NCI-H2107 treated with DMSO at 0.1 percent for 48 hours (cell line): ENCODE data around the gene OPN1LW.
"Not testable (repeated sequence)": the region's sequence is repeated elsewhere in the genome, so short reads cannot be mapped to it uniquely, and the experiment has no call there.

Experiments used
- DNase-seq: peaks from one replicate; lab custom pipeline; 2025; ENCODE audit not compliant: unreplicated experiment; lab: John Stamatoyannopoulos, UW

The OPN1LW gene

GRCh38 chrX:154132366-154132765 is 11.7 kb upstream of the OPN1LW start:
- no peak for DNase-seq

GRCh38 chrX:154135458-154136229 is 8.4 kb upstream of the OPN1LW start:
- DNase-seq, result no peak

- peak; percentile 24 for DNase-seq
These were observed 7.3 kb upstream of the OPN1LW start for GRCh38 chrX:154136627-154137161.

- no peak for DNase-seq
These were observed 5.2 kb upstream of the OPN1LW start for GRCh38 chrX:154138857-154139256.

GRCh38 chrX:154140206-154140605 is 3.8 kb upstream of the OPN1LW start:
- no peak for DNase-seq

GRCh38 chrX:154140742-154141141 is 3.3 kb upstream of the OPN1LW start:
- DNase-seq, result no peak

- no peak for DNase-seq
These were observed 1.7 kb upstream of the OPN1LW start for GRCh38 chrX:154142386-154142785.

- DNase-seq, result no peak
These were observed 895 bp upstream of the OPN1LW start for GRCh38 chrX:154142950-154143745.

GRCh38 chrX:154151030-154151429 is 7.0 kb downstream of the OPN1LW start:
- not testable (repeated sequence) for DNase-seq

- not testable (repeated sequence) for DNase-seq
These were observed 12.2 kb downstream of the OPN1LW start for GRCh38 chrX:154156221-154156620.

GRCh38 chrX:154157207-154157606 is 13.2 kb downstream of the OPN1LW start:
- DNase-seq, result not testable (repeated sequence)

- DNase-seq, result not testable (repeated sequence)
These were observed 15.3 kb downstream of the OPN1LW start for GRCh38 chrX:154159345-154159744.

- not testable (repeated sequence) for DNase-seq
These were observed 20.9 kb downstream of the OPN1LW start for GRCh38 chrX:154164902-154165301.

- not testable (repeated sequence) for DNase-seq
These were observed 24.3 kb downstream of the OPN1LW start for GRCh38 chrX:154168384-154168783.

GRCh38 chrX:154172535-154172943 is 28.5 kb downstream of the OPN1LW start:
- not testable (repeated sequence) for DNase-seq

- not testable (repeated sequence) for DNase-seq
These were observed 30.3 kb downstream of the OPN1LW start for GRCh38 chrX:154174356-154174755.

GRCh38 chrX:154182296-154182695 is 38.3 kb downstream of the OPN1LW start, which contains the start of gene OPN1MW:
Gene OPN1MW (plus strand): TSS chrX:154182596. CDS start chrX:154182678, 82 bp downstream.
- DNase-seq, result not testable (repeated sequence)

- not testable (repeated sequence) for DNase-seq
These were observed 39.8 kb downstream of the OPN1LW start for GRCh38 chrX:154183794-154184193.

- not testable (repeated sequence) for DNase-seq
These were observed 48.8 kb downstream of the OPN1LW start for GRCh38 chrX:154192846-154193245.

- DNase-seq, result not testable (repeated sequence)
These were observed 50.3 kb downstream of the OPN1LW start for GRCh38 chrX:154194316-154194715.

GRCh38 chrX:154196466-154196865 is 52.4 kb downstream of the OPN1LW start:
- not testable (repeated sequence) for DNase-seq
